HepG2 (cell line): Measurements from ENCODE around the gene GTF2F1. TPM values are rescaled to one million over a fixed set of nuclear protein-coding genes. Genes with fewer than 3 reads are reported as not detected.
A peak's percentile ranks its signal among the peaks of the same experiment; 100 is the strongest.

Experiments
- NFYC ChIP-seq: IDR thresholded peaks from 2 replicates; pipeline ENCODE4 v1.6.1; 2016; ENCODE audit warnings: missing genetic modification reagents, missing compliant biosample characterization
- SIX1 ChIP-seq: sonication (generic); formaldehyde crosslinking; IDR thresholded peaks from 2 replicates; pipeline ENCODE4 v1.4.0; 2020; ENCODE audit warnings: missing genetic modification reagents, borderline replicate concordance
- TBX3 ChIP-seq: fragments of 450-650 bp; IDR thresholded peaks from 2 replicates; pipeline ENCODE4 v1.6.1; 2017; ENCODE audit warnings: antibody characterized with exemption, mild to moderate bottlenecking, inconsistent platforms, borderline replicate concordance
- TFE3 ChIP-seq: IDR thresholded peaks from 2 replicates; pipeline ENCODE4 v1.6.1; 2016
- THAP8 ChIP-seq: sonication (generic); formaldehyde crosslinking; IDR thresholded peaks from 2 replicates; pipeline ENCODE4 v1.5.1; 2020; ENCODE audit warnings: missing genetic modification reagents, mild to moderate bottlenecking, borderline replicate concordance
- ZNF800 ChIP-seq: sonication (generic); formaldehyde crosslinking; IDR thresholded peaks from 2 replicates; pipeline ENCODE4 v1.4.0; 2020; ENCODE audit warnings: missing genetic modification reagents
- polyA plus RNA-seq, 8 experiments: library from polyadenylated mRNA; depleted of rRNA in 3 of 8; stranded (reverse) in 7 of 8; unstranded in 1 of 8; fragments of >200 nt; fragmentation: Illumina TruSeq in 4 of 8; extraction: Trizol in 4 of 8; gene quantifications; 2 replicates each; pipeline versions ENCODE4 v1.2.1 to v1.2.3, GENCODE V29; 2011 to 2016; ENCODE audit warnings: low read depth in 4 of 8, missing spikeins in 1 of 8, mixed read lengths in 1 of 8; ENCODE audit not compliant: insufficient read depth in 1 of 8
- total RNA-seq, 5 experiments: library from RNA; depleted of rRNA; stranded (reverse); fragments of >200 nt; fragmentation: Illumina TruSeq; extraction: Trizol; gene quantifications; 2 replicates each; pipeline ENCODE4 v1.2.3, GENCODE V29; 2016; ENCODE audit warnings: low read depth in 1 of 5
- TF ChIP-seq, protein P1 (sequence below): sonication (generic); formaldehyde crosslinking; IDR thresholded peaks from 2 replicates; pipeline ENCODE4 v1.4.0; 2020; ENCODE audit warnings: missing genetic modification reagents, borderline replicate concordance
- TF ChIP-seq, protein P2 (sequence below): IDR thresholded peaks from 2 replicates; pipeline ENCODE4 v1.6.1; 2016; ENCODE audit warnings: missing compliant biosample characterization, missing genetic modification reagents, borderline replicate concordance
- TF ChIP-seq, protein P3 (sequence below): sonication (generic); formaldehyde crosslinking; IDR thresholded peaks from 2 replicates; pipeline ENCODE4; 2020; ENCODE audit warnings: missing genetic modification reagents, mild to moderate bottlenecking, borderline replicate concordance
- TF ChIP-seq, protein P4 (sequence below): IDR thresholded peaks from 2 replicates; pipeline ENCODE4 v1.6.1; 2018; ENCODE audit warnings: missing genetic modification reagents

GTF2F1 gene
- total and polyA plus RNA-seq, 2 of the 13 experiments (the other 11 are each of a cell fraction or from before 2014, with no cell fraction given): 27.8 to 34.1 TPM

DNA sequence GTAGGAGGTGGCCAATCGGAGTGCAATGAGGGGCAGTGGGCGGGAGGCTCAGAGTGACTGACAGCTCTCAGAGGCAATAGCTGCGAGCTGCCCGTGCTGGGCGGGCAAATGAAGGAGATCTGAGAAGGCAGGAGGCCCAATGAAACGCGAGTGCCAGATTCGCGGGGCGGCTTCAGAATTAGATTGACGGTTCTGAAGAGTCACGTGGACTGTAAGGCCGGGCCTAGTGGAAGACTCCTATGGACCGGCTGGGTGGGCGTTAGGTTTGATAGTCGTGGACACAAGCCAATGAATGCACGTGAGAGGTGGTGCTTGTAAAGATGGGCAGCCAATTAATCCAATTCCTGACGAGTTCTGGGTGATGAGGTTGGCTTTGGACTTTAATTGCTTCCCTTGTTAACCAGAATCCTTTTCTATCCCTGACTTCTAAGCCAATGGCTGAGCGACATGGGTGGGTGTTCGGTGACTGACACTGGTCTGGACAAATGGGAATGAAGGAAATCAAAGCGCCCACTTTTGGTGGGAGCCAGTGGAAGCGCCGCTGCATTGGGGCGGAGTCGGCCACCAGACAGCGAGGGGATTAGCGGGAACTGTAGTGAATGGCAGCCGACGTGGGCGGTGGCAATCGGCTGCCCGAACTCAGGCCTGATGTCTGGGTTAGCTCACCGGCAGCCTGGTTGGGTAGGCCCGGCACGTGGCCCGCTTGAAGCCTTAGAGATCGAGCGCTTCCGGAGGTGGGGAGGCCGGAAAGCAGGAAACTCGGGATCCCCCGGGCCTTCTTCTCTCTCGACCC is 32.2 kb upstream of the GTF2F1 start (continued):
- TF ChIP-seq, protein P1, sequence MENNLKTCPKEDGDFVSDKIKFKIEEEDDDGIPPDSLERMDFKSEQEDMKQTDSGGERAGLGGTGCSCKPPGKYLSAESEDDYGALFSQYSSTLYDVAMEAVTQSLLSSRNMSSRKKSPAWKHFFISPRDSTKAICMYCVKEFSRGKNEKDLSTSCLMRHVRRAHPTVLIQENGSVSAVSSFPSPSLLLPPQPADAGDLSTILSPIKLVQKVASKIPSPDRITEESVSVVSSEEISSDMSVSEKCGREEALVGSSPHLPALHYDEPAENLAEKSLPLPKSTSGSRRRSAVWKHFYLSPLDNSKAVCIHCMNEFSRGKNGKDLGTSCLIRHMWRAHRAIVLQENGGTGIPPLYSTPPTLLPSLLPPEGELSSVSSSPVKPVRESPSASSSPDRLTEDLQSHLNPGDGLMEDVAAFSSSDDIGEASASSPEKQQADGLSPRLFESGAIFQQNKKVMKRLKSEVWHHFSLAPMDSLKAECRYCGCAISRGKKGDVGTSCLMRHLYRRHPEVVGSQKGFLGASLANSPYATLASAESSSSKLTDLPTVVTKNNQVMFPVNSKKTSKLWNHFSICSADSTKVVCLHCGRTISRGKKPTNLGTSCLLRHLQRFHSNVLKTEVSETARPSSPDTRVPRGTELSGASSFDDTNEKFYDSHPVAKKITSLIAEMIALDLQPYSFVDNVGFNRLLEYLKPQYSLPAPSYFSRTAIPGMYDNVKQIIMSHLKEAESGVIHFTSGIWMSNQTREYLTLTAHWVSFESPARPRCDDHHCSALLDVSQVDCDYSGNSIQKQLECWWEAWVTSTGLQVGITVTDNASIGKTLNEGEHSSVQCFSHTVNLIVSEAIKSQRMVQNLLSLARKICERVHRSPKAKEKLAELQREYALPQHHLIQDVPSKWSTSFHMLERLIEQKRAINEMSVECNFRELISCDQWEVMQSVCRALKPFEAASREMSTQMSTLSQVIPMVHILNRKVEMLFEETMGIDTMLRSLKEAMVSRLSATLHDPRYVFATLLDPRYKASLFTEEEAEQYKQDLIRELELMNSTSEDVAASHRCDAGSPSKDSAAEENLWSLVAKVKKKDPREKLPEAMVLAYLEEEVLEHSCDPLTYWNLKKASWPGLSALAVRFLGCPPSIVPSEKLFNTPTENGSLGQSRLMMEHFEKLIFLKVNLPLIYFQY (CRISPR knock-in tag): 0 out of 2 replicates have a peak, but pooled peaks have one; percentile 34
- no peak; the same call in 1 of the 2 replicates for TF ChIP-seq TBX3
- TF ChIP-seq, protein P2, sequence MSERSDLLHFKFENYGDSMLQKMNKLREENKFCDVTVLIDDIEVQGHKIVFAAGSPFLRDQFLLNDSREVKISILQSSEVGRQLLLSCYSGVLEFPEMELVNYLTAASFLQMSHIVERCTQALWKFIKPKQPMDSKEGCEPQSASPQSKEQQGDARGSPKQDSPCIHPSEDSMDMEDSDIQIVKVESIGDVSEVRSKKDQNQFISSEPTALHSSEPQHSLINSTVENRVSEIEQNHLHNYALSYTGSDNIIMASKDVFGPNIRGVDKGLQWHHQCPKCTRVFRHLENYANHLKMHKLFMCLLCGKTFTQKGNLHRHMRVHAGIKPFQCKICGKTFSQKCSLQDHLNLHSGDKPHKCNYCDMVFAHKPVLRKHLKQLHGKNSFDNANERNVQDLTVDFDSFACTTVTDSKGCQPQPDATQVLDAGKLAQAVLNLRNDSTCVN (CRISPR knock-in tag): no peak
- TF ChIP-seq TFE3: no peak; the same call in 1 of the 2 replicates
- no peak for TF ChIP-seq SIX1 (CRISPR knock-in tag)
- TF ChIP-seq, protein P3, sequence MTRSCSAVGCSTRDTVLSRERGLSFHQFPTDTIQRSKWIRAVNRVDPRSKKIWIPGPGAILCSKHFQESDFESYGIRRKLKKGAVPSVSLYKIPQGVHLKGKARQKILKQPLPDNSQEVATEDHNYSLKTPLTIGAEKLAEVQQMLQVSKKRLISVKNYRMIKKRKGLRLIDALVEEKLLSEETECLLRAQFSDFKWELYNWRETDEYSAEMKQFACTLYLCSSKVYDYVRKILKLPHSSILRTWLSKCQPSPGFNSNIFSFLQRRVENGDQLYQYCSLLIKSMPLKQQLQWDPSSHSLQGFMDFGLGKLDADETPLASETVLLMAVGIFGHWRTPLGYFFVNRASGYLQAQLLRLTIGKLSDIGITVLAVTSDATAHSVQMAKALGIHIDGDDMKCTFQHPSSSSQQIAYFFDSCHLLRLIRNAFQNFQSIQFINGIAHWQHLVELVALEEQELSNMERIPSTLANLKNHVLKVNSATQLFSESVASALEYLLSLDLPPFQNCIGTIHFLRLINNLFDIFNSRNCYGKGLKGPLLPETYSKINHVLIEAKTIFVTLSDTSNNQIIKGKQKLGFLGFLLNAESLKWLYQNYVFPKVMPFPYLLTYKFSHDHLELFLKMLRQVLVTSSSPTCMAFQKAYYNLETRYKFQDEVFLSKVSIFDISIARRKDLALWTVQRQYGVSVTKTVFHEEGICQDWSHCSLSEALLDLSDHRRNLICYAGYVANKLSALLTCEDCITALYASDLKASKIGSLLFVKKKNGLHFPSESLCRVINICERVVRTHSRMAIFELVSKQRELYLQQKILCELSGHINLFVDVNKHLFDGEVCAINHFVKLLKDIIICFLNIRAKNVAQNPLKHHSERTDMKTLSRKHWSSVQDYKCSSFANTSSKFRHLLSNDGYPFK (CRISPR knock-in tag): peak; percentile 55; the same call in 1 of the 2 replicates
- TF ChIP-seq, protein P4, sequence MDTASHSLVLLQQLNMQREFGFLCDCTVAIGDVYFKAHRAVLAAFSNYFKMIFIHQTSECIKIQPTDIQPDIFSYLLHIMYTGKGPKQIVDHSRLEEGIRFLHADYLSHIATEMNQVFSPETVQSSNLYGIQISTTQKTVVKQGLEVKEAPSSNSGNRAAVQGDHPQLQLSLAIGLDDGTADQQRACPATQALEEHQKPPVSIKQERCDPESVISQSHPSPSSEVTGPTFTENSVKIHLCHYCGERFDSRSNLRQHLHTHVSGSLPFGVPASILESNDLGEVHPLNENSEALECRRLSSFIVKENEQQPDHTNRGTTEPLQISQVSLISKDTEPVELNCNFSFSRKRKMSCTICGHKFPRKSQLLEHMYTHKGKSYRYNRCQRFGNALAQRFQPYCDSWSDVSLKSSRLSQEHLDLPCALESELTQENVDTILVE: 0 out of 2 replicates have a peak, but pooled peaks have one; percentile 6
- no peak for TF ChIP-seq THAP8
- 0 out of 2 replicates have a peak, but pooled peaks have one; percentile 31 for TF ChIP-seq ZNF800
- TF ChIP-seq NFYC: peak; percentile 90
